GM19099 (cell line): Measurements from ENCODE around the gene PTPRQ.

Source experiments
- POLR2A ChIP-seq: IDR thresholded peaks from 3 replicates; pipeline ENCODE4 v1.6.1; 2011; ENCODE audit warnings: low read depth; ENCODE audit not compliant: insufficient read length; ENCODE audit errors: extremely low read depth

Gene PTPRQ

GRCh38 chr12:80590085-80590484 lies 146.1 kb downstream of the PTPRQ start:
- TF ChIP-seq POLR2A = no peak

DNA sequence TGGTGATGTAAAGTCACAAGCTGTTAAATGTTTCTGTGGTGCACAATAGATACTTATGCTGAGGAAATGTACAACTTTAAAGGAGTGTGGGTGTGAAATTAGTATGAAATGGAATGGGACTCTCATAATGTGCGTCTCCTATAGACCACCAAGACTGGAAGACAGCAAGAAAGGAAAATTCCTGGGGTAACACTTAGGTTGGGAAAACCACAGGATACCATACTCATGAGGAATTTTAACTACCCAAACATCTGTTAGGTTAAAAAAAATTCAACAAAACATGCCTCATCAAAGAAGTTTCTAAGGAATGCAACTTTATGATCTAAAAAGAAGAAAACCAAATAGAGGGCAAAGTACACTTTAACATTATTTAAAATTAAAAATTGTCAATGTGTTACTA lies 149.7 kb downstream of the PTPRQ start:
- no peak for TF ChIP-seq POLR2A

DNA sequence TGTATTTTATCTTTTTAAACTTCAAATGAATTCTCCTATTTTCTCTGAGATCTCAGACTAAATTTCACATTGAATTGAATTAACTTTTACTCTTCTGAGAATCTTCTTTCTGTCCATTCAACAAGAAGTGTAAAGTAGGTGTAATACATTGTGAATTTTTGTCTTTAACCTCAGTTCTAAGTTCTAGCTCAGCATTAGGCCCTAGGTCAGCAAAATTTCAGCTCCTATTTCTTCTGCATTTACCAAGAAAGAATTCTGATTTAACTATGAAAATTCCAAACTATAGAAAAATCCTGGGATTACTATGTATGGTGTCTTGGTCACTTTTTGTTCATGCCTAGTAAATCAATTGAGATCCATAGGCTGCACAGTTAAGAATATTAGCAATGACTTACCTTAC lies 152.5 kb downstream of the PTPRQ start:
- no peak for TF ChIP-seq POLR2A

DNA sequence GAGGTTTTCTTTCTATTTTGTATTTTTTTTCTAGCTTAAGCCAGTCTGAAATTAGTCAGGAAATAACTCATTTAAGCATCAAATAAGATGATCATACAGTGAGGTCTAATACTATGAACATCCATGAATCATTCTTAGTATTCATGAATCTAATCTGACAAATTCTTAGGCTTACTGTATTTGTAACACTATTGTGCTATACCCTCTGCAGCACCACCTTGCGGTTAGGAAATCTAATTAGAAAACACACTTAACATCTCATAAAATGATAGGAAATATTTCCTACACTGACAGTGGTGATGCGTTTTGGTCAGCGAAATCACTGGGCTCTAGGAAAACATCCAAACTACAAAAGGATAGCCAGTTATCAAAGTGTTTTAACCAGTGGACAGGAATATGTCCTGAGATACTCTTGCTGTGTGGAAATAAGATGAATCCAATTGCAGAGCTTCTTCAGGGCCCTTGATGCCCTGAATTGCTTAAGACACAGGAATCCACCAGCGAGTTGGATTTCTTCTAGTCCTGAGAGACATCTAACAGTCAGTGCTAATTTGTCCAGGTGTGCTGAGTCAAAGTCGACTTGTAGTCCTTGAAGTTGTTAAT lies 154.1 kb downstream of the PTPRQ start:
- no peak for TF ChIP-seq POLR2A

GRCh38 chr12:80602455-80602854 lies 158.4 kb downstream of the PTPRQ start:
- TF ChIP-seq POLR2A = no peak

DNA sequence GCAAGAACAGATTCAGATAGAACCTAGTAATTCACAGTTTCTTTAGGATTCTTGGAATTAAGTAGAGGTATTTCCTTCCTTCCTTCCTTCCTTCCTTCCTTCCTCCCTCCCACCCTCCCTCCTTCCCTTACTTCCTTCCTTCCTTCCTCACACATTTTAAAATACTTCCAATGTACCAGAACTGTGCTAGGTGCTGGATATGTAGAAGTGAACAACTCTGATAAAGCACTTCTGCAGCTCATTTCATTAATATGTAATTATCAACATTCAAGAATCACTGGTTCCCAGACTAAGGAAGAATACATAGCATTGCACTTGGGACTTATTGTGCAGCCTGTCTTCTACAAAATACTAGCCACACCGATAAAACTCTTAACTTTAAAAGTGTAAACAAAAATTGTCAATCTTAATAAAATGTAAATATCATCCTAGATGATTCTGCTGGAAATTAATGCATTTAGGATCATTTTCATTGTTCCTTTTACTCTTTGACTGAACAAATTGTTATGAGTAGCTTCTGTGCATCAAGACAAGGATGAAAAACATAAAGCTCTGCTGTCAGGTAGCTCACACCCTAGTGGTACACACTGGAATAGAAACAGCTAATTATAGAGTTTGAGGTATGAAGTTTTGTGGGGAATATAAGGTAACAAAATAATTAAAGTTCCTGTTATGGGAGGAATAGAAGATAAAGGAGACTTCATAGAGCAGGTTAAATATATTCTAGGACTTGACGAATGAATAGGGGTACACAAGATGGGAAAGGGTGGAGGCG lies 163.5 kb downstream of the PTPRQ start:
- TF ChIP-seq POLR2A = no peak

GRCh38 chr12:80617733-80618132 lies 173.7 kb downstream of the PTPRQ start:
- TF ChIP-seq POLR2A = no peak

DNA sequence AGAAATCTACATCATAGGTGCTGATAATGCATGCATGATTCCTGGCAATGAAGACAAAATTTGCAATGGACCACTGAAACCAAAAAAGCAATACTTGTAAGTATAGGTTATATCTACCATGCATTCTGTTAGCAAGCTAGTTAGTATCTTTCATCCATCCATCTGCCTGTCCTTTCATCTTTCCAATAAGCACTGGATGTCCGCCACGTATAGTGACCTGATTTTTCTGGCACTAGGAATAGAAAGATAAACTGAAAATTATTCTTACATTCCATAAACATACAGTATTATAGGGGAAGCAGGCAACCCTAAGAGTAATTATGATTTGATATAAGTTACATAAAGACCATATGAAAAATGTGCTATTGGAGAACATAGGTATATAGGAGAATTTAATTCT lies 176.2 kb downstream of the PTPRQ start:
- no peak for TF ChIP-seq POLR2A

- TF ChIP-seq POLR2A = no peak
These were observed 178.2 kb downstream of the PTPRQ start for GRCh38 chr12:80622271-80622670.

DNA sequence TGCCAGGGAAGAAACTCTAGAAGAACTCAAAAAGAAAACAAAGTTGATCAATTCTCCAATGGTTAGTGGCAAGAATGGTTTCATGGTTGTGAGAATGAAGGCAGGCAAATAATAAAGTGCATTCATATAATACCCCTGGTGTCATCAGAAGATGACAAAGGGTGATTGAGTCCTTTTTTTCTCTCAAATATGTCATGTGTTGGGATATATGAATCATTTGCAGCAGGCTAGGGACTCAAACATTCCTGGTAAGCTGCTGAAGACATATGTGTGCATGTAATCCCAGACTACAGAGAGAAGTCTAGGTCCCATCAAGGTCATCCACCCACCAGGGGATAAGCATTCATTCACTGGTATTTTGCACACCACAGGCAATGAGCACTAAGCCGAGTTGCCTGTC lies 181.0 kb downstream of the PTPRQ start:
- TF ChIP-seq POLR2A = no peak

GRCh38 chr12:80625901-80626300 lies 181.9 kb downstream of the PTPRQ start:
- no peak for TF ChIP-seq POLR2A

DNA sequence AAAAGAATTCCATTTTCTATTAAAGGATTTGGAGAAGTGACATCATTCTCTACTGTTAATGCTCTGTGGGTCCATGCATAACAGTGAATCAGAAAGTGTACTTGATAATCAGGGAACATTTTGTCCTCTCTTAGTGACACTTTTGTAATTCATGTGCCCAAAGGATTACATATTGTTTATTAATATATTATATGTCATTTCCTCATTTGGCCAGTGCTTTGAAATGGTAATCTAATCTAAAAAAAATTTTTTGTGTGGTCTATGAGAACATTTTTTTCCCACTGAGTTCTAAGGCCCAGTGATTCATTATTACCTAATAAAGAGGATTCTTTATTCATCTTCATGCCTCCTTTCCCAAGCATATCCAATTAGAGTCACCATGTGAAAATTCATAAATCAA lies 183.7 kb downstream of the PTPRQ start:
- TF ChIP-seq POLR2A = no peak

DNA sequence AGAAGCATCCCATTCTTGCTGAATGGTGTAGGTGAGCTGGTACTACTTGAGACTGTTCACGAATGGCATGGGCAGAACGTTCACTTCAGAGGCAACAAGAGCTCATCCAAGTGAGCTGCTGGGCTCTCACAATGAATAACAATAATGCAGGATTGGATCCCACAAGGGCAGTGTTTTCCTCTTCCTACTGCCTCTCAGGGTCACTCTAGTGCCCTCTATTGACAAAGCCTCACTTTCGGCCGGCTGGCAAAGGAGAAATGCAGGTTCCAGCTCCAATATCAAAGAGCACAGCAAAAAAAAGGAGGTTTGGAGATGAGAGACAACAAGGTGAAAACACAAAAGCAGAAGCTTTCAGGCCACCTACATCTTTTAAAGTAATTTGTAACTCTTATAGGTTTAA lies 188.8 kb downstream of the PTPRQ start:
- TF ChIP-seq POLR2A = no peak

DNA sequence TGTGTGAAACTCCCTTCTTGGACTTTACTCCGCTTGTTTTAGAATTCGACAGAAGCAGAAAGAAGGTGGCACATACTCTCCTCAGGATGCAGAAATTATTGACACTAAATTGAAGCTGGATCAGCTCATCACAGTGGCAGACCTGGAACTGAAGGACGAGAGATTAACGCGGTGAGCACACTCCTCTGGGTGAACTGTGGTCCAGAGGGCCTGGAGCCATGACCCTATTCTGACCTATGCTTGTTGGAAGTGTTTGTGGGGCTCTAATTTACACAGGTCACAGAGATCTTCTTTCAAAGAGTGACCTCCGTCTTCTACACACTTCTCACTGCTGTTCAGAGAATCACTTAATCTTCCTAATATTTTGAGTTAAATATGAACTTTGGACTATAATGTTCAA lies 190.9 kb downstream of the PTPRQ start:
- no peak for TF ChIP-seq POLR2A

- TF ChIP-seq POLR2A = no peak
These were observed 192.8 kb downstream of the PTPRQ start for GRCh38 chr12:80636832-80637231.

DNA sequence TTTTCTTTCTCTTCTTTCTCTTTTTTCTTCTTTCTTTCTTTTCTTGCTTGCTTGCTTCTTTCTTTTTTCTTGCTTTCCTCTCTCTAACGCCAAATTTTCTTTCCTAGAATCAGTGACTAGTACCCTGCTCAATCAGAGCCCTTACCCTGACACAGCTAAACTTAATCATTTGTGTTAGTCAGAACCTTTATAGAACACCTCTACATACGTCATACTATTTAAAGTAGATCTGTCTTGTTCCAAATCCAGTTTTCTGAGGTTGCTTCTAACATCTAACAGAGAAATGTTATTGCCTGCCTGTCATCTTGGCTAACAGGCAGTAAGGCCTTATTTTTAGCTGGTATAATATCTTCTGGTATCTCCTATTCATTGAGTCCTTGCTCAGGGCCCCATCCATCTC lies 197.9 kb downstream of the PTPRQ start:
- TF ChIP-seq POLR2A = no peak

DNA sequence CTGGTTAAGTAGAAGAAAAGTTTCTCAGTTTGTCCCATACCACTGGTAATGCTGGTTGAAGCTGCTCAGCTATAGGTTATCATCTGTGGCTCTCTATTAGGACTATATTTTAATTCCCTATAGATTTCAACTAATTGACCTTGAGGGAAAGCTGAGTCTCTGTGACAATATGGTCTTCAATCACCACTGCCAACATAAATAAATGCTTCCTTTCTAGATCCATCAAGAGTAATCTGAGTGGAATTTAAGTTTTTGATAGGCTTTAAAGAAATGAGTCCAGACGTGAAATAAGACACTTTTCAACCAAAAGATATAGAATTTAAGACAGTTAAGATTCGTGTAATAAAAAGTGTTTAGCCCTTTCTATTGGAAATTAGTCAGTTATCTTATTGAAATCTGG lies 199.9 kb downstream of the PTPRQ start:
- no peak for TF ChIP-seq POLR2A
